H9 (cell line): Measurements from ENCODE around the gene AMBRA1. TPM values are rescaled to one million over a fixed set of nuclear protein-coding genes. Genes with fewer than 3 reads are reported as not detected.

ENCODE experiments used
- DNase-seq: peaks from one replicate; pipeline ENCODE4 v3.0.0-alpha.2; 2017
- H2AFZ ChIP-seq: one replicate; pipeline ENCODE4 v1.6.1; 2013; ENCODE audit warnings: mild to moderate bottlenecking, low read length, control low read depth, moderate library complexity
- H2AK5ac ChIP-seq: 2 replicates; pipeline ENCODE4 v1.6.1; 2013; ENCODE audit warnings: low read length, control low read depth, mixed read lengths; ENCODE audit not compliant: insufficient read length
- H2BK120ac ChIP-seq: one replicate; pipeline ENCODE4 v1.6.1; 2013; ENCODE audit warnings: low read depth, mild to moderate bottlenecking, low read length, control low read depth, inconsistent platforms; ENCODE audit not compliant: poor library complexity, severe bottlenecking
- H2BK12ac ChIP-seq: 2 replicates; pipeline ENCODE4 v1.6.1; 2013; ENCODE audit warnings: low read length, control low read depth, mixed read lengths, low read depth; ENCODE audit not compliant: insufficient read length
- H2BK15ac ChIP-seq: 2 replicates; pipeline ENCODE4 v1.6.1; 2013; ENCODE audit warnings: low read depth, low read length, control low read depth
- H2BK20ac ChIP-seq: one replicate; pipeline ENCODE4 v1.6.1; 2013; ENCODE audit warnings: low read depth, mild to moderate bottlenecking, low read length, control low read depth, inconsistent platforms; ENCODE audit not compliant: poor library complexity, severe bottlenecking
- H2BK5ac ChIP-seq: 2 replicates; pipeline ENCODE4 v1.6.1; 2013; ENCODE audit warnings: low read length, control low read depth, mixed read lengths; ENCODE audit not compliant: insufficient read length
- H3K14ac ChIP-seq: 2 replicates; pipeline ENCODE4 v1.6.1; 2013; ENCODE audit warnings: low read length, control low read depth; ENCODE audit not compliant: insufficient read depth
- H3K18ac ChIP-seq: 2 replicates; pipeline ENCODE4 v1.6.1; 2013; ENCODE audit warnings: low read depth, mild to moderate bottlenecking, mixed read lengths, low read length, control low read depth; ENCODE audit not compliant: insufficient read length
- H3K23ac ChIP-seq: 2 replicates; pipeline ENCODE4 v1.6.1; 2013; ENCODE audit warnings: low read length, control low read depth, mixed read lengths, low read depth; ENCODE audit not compliant: insufficient read length
- H3K23me2 ChIP-seq: 2 replicates; pipeline ENCODE4 v1.6.1; 2013; ENCODE audit warnings: low read depth, mild to moderate bottlenecking, mixed read lengths, low read length, control low read depth; ENCODE audit not compliant: insufficient read length, poor library complexity, severe bottlenecking
- H3K27ac ChIP-seq: 2 replicates; pipeline ENCODE4 v1.5.1; 2013; ENCODE audit warnings: low read length, control low read depth, mixed read lengths, low read depth; ENCODE audit not compliant: insufficient read length
- H3K27me3 ChIP-seq: 2 replicates; pipeline ENCODE4 v1.6.1; 2013; ENCODE audit warnings: low read length, control low read depth, inconsistent platforms; ENCODE audit not compliant: insufficient read depth
- H3K4ac ChIP-seq: 2 replicates; pipeline ENCODE4 v1.6.1; 2013; ENCODE audit warnings: low read depth, mild to moderate bottlenecking, control low read depth, inconsistent platforms, low read length, moderate library complexity
- H3K4me1 ChIP-seq: 2 replicates; pipeline ENCODE4 v1.6.1; 2013; ENCODE audit warnings: low read length, control low read depth, inconsistent platforms; ENCODE audit not compliant: insufficient read depth
- H3K4me2 ChIP-seq: 2 replicates; pipeline ENCODE4 v1.6.1; 2013; ENCODE audit warnings: low read length, control low read depth, mixed read lengths; ENCODE audit not compliant: insufficient read length, insufficient read depth
- H3K56ac ChIP-seq: 2 replicates; pipeline ENCODE4 v1.6.1; 2013; ENCODE audit warnings: low read depth, mild to moderate bottlenecking, mixed read lengths, low read length, control low read depth; ENCODE audit not compliant: insufficient read length
- H3K79me1 ChIP-seq: 2 replicates; pipeline ENCODE4 v1.6.1; 2013; ENCODE audit warnings: low read depth, mild to moderate bottlenecking, moderate library complexity, low read length, control low read depth, inconsistent platforms; ENCODE audit not compliant: insufficient read depth, poor library complexity, severe bottlenecking
- H3K79me2 ChIP-seq: 2 replicates; pipeline ENCODE4 v1.6.1; 2013; ENCODE audit warnings: low read length, control low read depth, inconsistent platforms; ENCODE audit not compliant: insufficient read depth
- H3K9ac ChIP-seq: 2 replicates; pipeline ENCODE4 v1.6.1; 2013; ENCODE audit warnings: low read length, control low read depth, mixed read lengths; ENCODE audit not compliant: insufficient read length; ENCODE audit errors: extremely low read depth
- H3K9me3 ChIP-seq: one replicate; pipeline ENCODE4 v1.6.1; 2013; ENCODE audit warnings: low read depth, low read length, inconsistent platforms; ENCODE audit not compliant: control insufficient read depth
- H3T11ph ChIP-seq: one replicate; pipeline ENCODE4 v1.6.1; 2013; ENCODE audit warnings: mild to moderate bottlenecking, low read length, control low read depth, inconsistent platforms
- H4K20me1 ChIP-seq: one replicate; pipeline ENCODE4 v1.6.1; 2013; ENCODE audit not compliant: control insufficient read depth, insufficient read length, insufficient read depth
- H4K5ac ChIP-seq: 2 replicates; pipeline ENCODE4 v1.6.1; 2013; ENCODE audit warnings: low read depth, mild to moderate bottlenecking, mixed read lengths, low read length, control low read depth; ENCODE audit not compliant: insufficient read length
- H4K8ac ChIP-seq: replicated peaks from 2 replicates; pipeline ENCODE4 v1.6.1; 2013; ENCODE audit warnings: low read length, control low read depth, mixed read lengths, low read depth; ENCODE audit not compliant: insufficient read length
- H4K91ac ChIP-seq: 2 replicates; pipeline ENCODE4 v1.6.1; 2013; ENCODE audit warnings: low read depth, mild to moderate bottlenecking, moderate library complexity, mixed read lengths, low read length, control low read depth; ENCODE audit not compliant: insufficient read length
- H3K27ac Mint-ChIP-seq, 3 experiments: 2 replicates in 2 of 3; 3 replicates in 1 of 3; pipeline ENCODE4 v1.8.0; 2020 to 2021; ENCODE audit warnings: mixed read lengths in 3 of 3, mild to moderate bottlenecking in 1 of 3, moderate library complexity in 1 of 3
- H3K27me3 Mint-ChIP-seq: 2 replicates; pipeline ENCODE4 v1.8.0; 2021; ENCODE audit warnings: low read depth, mild to moderate bottlenecking, moderate library complexity, mixed read lengths
- H3K36me3 Mint-ChIP-seq, 3 experiments: 2 replicates in 2 of 3; 3 replicates in 1 of 3; pipeline ENCODE4 v1.8.0; 2020 to 2021; ENCODE audit warnings: low read depth in 3 of 3, mixed read lengths in 3 of 3; ENCODE audit not compliant: insufficient read depth in 1 of 3
- H3K4me1 Mint-ChIP-seq, 2 experiments: 2 replicates each; pipeline ENCODE4 v1.8.0; 2020; ENCODE audit warnings: mixed read lengths in 2 of 2
- H3K4me3 Mint-ChIP-seq, 2 experiments: 2 replicates in 1 of 2; 3 replicates in 1 of 2; pipeline ENCODE4 v1.8.0; 2020 to 2021; ENCODE audit warnings: mild to moderate bottlenecking in 2 of 2, mixed read lengths in 2 of 2, moderate library complexity in 1 of 2
- H3K9me3 Mint-ChIP-seq, 2 experiments: 2 replicates in 1 of 2; 3 replicates in 1 of 2; pipeline ENCODE4 v1.8.0; 2020; ENCODE audit warnings: mild to moderate bottlenecking in 2 of 2, mixed read lengths in 2 of 2, moderate library complexity in 1 of 2
- WGBS: extraction: QIAGEN DNeasy Blood & Tissue Kit; methylation state at CpG from one replicate; pipeline ENCODE4 v1.1.7; 2013; ENCODE audit warnings: missing lambda C conversion rate, low lambda C conversion rate, mixed read lengths; ENCODE audit not compliant: insufficient read length; ENCODE audit errors: extremely low coverage; 5-methylcytosine and 5-hydroxymethylcytosine counted together
- total RNA-seq: library from RNA; stranded (reverse); gene quantifications from 2 replicates; pipeline ENCODE4 v1.2.1, GENCODE V29; 2021
- TF ChIP-seq, protein P1 (sequence below): fragments of 200-600 bp; sonication (generic); conservative IDR thresholded peaks from 3 replicates; pipeline ENCODE4 v1.8.0; 2021; ENCODE audit warnings: antibody characterized with exemption, mild to moderate bottlenecking

AMBRA1 gene
- total RNA-seq, 1 experiment from 2014 or later = 37.5 TPM

DNA sequence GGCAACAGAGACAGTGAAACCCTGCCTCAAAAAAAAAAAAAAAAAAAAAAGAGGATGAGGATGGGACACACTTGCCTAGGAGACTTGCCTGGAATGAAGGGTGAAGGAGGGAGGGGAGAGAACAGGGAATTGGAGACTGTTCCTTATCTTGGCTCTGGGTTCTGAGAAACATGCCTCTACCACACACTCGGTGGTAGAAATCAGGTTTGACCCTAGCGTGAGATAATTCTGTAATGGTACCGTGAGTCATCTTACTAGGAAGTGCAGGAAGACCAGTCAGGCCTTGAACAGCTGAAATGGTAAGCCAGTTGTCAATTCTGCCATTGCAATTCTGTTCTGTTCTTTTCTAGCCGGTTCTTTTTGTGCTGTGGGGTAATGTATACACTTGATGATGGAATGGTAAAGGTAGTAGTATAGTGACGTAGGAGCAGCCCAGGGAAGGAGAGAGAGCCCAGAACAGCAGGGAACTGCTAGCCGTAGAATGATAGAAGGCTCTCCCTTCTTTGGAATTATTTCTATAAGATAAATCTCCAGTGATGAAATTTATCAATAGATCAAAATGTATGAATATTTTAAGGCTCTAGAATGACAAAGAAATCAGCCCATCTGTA is 3.9 kb upstream of the AMBRA1 start:
- Histone ChIP-seq H4K5ac (no peak overlapping the region), H3K9ac (no peak overlapping the region), H3K4me1 (no peaks in the 10 kb centered on the region), H3T11ph (no peak overlapping the region), H2BK20ac (no peak overlapping the region), H3K27ac (no peak overlapping the region), H2AK5ac (no peak overlapping the region), H3K79me1 (no peaks in the 10 kb centered on the region), H3K9me3 (no peaks in the 10 kb centered on the region), H3K56ac (no peak overlapping the region), H4K91ac (no peak overlapping the region), H3K4ac (no peak overlapping the region), H4K20me1 (no peaks in the 10 kb centered on the region), H3K23me2 (peaks cover 5% of the 10 kb centered on the region), H3K79me2 (peaks cover 6% of the 10 kb centered on the region; the same call in 1 of the 2 replicates), H2BK120ac (no peak overlapping the region), H3K27me3 (no peaks in the 10 kb centered on the region), H3K18ac (no peak overlapping the region), H2BK12ac (no peak overlapping the region), H3K23ac (no peak overlapping the region), H4K8ac (no peak overlapping the region), H3K4me2 (no peak overlapping the region), H3K14ac (no peak overlapping the region), H2BK5ac (no peak overlapping the region), H2AFZ (no peak overlapping the region), H2BK15ac (no peak overlapping the region)
- no peak for DNase-seq
- peaks cover 12 to 13% of the 10 kb centered on the region in 2 experiments for H3K4me1 Mint-ChIP-seq
- no peaks in the 10 kb centered on the region for H3K27me3 Mint-ChIP-seq
- no peak overlapping the region for H3K4me3 Mint-ChIP-seq
- peaks cover 0 to 2% (median 0%) of the 10 kb centered on the region in 3 experiments; a peak in 1 of 7 replicates for H3K36me3 Mint-ChIP-seq
- TF ChIP-seq, protein P1, sequence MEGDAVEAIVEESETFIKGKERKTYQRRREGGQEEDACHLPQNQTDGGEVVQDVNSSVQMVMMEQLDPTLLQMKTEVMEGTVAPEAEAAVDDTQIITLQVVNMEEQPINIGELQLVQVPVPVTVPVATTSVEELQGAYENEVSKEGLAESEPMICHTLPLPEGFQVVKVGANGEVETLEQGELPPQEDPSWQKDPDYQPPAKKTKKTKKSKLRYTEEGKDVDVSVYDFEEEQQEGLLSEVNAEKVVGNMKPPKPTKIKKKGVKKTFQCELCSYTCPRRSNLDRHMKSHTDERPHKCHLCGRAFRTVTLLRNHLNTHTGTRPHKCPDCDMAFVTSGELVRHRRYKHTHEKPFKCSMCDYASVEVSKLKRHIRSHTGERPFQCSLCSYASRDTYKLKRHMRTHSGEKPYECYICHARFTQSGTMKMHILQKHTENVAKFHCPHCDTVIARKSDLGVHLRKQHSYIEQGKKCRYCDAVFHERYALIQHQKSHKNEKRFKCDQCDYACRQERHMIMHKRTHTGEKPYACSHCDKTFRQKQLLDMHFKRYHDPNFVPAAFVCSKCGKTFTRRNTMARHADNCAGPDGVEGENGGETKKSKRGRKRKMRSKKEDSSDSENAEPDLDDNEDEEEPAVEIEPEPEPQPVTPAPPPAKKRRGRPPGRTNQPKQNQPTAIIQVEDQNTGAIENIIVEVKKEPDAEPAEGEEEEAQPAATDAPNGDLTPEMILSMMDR = no peak
- H3K9me3 Mint-ChIP-seq = no peaks in the 10 kb centered on the region
- WGBS = no CpG with 5 or more reads among the region's 6 CpGs
- H3K27ac Mint-ChIP-seq = no peak overlapping the region; a peak in 1 of 7 replicates
